HG02885 (cell line): ENCODE results near the gene INSL3.
"Not testable (repeated sequence)": the region's sequence is repeated elsewhere in the genome, so short reads cannot be mapped to it uniquely, and the experiment has no call there.

Experiments used
- ATAC-seq: cut with Tn5 transposase; IDR thresholded peaks from one replicate; pipeline ENCODE4 v1.9.1; 2021; ENCODE audit warnings: mild to moderate bottlenecking; ENCODE audit not compliant: unreplicated experiment, poor library complexity

Gene INSL3

GRCh38 chr19:17826508-17827056 is 5.3 kb upstream of the INSL3 start:
- ATAC-seq, result no peak

- ATAC-seq, result no peak
These were observed 3.0 kb upstream of the INSL3 start for GRCh38 chr19:17824339-17824738.

GRCh38 chr19:17817668-17818363 is 3.5 kb downstream of the INSL3 start:
- ATAC-seq, result no peak

GRCh38 chr19:17812099-17812498 is 9.2 kb downstream of the INSL3 start:
- ATAC-seq, result no peak

GRCh38 chr19:17811681-17812080 is 9.6 kb downstream of the INSL3 start:
- no peak for ATAC-seq

GRCh38 chr19:17811103-17811502 is 10.2 kb downstream of the INSL3 start:
- no peak for ATAC-seq

GRCh38 chr19:17807731-17808316 is 13.5 kb downstream of the INSL3 start:
- no peak for ATAC-seq

GRCh38 chr19:17806945-17807344 is 14.4 kb downstream of the INSL3 start:
- no peak for ATAC-seq

- no peak for ATAC-seq
These were observed 15.9 kb downstream of the INSL3 start for GRCh38 chr19:17805427-17805826.

- ATAC-seq, result no peak
These were observed 17.9 kb downstream of the INSL3 start for GRCh38 chr19:17803264-17803896.

- no peak for ATAC-seq
These were observed 19.0 kb downstream of the INSL3 start for GRCh38 chr19:17802137-17802858.

GRCh38 chr19:17798599-17798998 is 22.7 kb downstream of the INSL3 start:
- ATAC-seq, result not testable (repeated sequence)

GRCh38 chr19:17797424-17798201 is 23.7 kb downstream of the INSL3 start:
- no peak for ATAC-seq

GRCh38 chr19:17796838-17797423 is 24.4 kb downstream of the INSL3 start:
- no peak for ATAC-seq

GRCh38 chr19:17796013-17796837 is 25.1 kb downstream of the INSL3 start:
- ATAC-seq, result no peak

GRCh38 chr19:17795495-17795856 is 25.8 kb downstream of the INSL3 start:
- no peak for ATAC-seq

GRCh38 chr19:17794731-17795494 is 26.4 kb downstream of the INSL3 start, which contains the start of gene B3GNT3:
Gene B3GNT3, plus strand, starts transcription at chr19:17795138. Its CDS starts 12,670 bp downstream, at chr19:17807808.
- no peak for ATAC-seq

GRCh38 chr19:17794412-17794730 is 26.9 kb downstream of the INSL3 start:
- no peak for ATAC-seq
